ENCODE measurements around the gene PRR3. TPM values are rescaled to one million over a fixed set of nuclear protein-coding genes. Genes with fewer than 3 reads are reported as not detected.
A peak's percentile ranks its signal among the peaks of the same experiment; 100 is the strongest.

Gene PRR3
- total and polyA plus RNA-seq, 9 of the 15 experiments (the other 6 are each of a cell fraction or from before 2014, with no cell fraction given) = 23.5 to 59.6 (median 28.8) TPM

DNA sequence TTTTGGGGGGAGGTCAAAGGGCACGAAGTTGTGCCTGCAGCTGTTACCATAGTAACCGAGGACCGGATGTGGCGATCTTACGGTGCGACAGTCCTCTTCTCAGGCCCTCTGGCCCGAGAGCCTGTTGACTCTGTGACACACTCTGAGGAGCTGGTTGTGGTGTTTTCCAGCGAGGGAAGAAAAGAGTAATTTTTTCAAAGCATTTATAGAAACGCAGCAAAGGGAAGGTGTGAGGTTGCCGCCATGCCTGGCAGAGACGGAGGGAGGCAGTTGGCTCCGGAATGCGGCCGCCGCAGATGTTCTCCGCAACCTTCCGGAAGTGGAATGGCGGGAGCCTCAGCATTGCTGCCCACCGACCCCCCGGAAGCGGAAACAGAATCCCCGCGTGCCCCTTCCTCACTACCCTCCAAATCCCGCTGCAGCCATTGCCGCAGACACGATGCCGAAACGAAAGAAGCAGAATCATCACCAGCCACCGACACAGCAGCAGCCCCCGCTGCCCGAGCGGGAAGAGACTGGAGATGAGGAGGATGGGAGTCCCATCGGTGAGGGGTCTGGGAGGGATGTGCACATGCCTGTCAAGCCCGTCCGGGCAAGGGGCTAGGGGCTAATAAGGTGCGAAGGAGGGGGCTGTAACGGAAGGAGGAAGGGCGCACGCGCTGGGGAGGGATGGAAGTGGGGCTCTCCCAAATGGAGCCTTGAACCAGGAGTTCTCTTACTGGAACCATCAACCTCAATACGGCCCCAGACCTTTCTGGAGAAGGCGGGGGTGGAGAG, at the start of gene PRR3 (continued):
- TF ChIP-seq THRAP3 (IDR thresholded peaks at IDR 0.05; ENCODE audit: borderline replicate concordance) = no peak; the same call in 1 of the 2 replicates
- TF ChIP-seq, protein P1, sequence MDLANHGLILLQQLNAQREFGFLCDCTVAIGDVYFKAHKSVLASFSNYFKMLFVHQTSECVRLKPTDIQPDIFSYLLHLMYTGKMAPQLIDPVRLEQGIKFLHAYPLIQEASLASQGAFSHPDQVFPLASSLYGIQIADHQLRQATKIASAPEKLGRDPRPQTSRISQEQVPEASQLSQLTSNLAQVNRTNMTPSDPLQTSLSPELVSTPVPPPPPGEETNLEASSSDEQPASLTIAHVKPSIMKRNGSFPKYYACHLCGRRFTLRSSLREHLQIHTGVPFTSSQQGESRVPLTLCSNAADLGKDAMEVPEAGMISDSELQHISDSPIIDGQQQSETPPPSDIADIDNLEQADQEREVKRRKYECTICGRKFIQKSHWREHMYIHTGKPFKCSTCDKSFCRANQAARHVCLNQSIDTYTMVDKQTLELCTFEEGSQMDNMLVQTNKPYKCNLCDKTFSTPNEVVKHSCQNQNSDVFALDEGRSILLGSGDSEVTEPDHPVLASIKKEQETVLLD (IDR thresholded peaks at IDR 0.05) = no peak
- no peak for TF ChIP-seq ZNF436 (CRISPR knock-in tag; IDR thresholded peaks at IDR 0.05)
- peak; percentile 42 for TF ChIP-seq RBM22 (IDR thresholded peaks at IDR 0.05; ENCODE audit: low read depth, low read length, poor library complexity, severe bottlenecking)
- 0 out of 2 replicates have a peak, but pooled peaks have one; percentile 57 for TF ChIP-seq TOE1 (IDR thresholded peaks at IDR 0.05; ENCODE audit: borderline replicate concordance)
- TF ChIP-seq TOE1 (CRISPR knock-in tag; IDR thresholded peaks at IDR 0.05; ENCODE audit: borderline replicate concordance, low read depth) = peak; percentile 10; the same call in 1 of the 2 replicates
- no peak for TF ChIP-seq ILF3 (IDR thresholded peaks at IDR 0.05; ENCODE audit: borderline replicate concordance)
- TF ChIP-seq, protein P2, sequence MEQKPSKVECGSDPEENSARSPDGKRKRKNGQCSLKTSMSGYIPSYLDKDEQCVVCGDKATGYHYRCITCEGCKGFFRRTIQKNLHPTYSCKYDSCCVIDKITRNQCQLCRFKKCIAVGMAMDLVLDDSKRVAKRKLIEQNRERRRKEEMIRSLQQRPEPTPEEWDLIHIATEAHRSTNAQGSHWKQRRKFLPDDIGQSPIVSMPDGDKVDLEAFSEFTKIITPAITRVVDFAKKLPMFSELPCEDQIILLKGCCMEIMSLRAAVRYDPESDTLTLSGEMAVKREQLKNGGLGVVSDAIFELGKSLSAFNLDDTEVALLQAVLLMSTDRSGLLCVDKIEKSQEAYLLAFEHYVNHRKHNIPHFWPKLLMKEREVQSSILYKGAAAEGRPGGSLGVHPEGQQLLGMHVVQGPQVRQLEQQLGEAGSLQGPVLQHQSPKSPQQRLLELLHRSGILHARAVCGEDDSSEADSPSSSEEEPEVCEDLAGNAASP (IDR thresholded peaks at IDR 0.05) = no peak
- TF ChIP-seq, protein P3, sequence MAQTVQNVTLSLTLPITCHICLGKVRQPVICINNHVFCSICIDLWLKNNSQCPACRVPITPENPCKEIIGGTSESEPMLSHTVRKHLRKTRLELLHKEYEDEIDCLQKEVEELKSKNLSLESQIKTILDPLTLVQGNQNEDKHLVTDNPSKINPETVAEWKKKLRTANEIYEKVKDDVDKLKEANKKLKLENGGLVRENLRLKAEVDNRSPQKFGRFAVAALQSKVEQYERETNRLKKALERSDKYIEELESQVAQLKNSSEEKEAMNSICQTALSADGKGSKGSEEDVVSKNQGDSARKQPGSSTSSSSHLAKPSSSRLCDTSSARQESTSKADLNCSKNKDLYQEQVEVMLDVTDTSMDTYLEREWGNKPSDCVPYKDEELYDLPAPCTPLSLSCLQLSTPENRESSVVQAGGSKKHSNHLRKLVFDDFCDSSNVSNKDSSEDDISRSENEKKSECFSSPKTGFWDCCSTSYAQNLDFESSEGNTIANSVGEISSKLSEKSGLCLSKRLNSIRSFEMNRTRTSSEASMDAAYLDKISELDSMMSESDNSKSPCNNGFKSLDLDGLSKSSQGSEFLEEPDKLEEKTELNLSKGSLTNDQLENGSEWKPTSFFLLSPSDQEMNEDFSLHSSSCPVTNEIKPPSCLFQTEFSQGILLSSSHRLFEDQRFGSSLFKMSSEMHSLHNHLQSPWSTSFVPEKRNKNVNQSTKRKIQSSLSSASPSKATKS (CRISPR knock-in tag; IDR thresholded peaks at IDR 0.05) = 0 out of 2 replicates have a peak, but pooled peaks have one; percentile 41
- no peak for TF ChIP-seq ZNF143 (CRISPR knock-in tag; IDR thresholded peaks at IDR 0.05)
- no peak for TF ChIP-seq SPI1 (IDR thresholded peaks at IDR 0.05; ENCODE audit: borderline replicate concordance, low read depth, low read length)
- no peak for TF ChIP-seq NFE2L1 (tag; IDR thresholded peaks at IDR 0.05; ENCODE audit: borderline replicate concordance, low read depth)
- TF ChIP-seq CTBP1 (IDR thresholded peaks at IDR 0.05; ENCODE audit: borderline replicate concordance) = peak; percentile 50; the same call in 1 of the 2 replicates
- TF ChIP-seq, protein P4, sequence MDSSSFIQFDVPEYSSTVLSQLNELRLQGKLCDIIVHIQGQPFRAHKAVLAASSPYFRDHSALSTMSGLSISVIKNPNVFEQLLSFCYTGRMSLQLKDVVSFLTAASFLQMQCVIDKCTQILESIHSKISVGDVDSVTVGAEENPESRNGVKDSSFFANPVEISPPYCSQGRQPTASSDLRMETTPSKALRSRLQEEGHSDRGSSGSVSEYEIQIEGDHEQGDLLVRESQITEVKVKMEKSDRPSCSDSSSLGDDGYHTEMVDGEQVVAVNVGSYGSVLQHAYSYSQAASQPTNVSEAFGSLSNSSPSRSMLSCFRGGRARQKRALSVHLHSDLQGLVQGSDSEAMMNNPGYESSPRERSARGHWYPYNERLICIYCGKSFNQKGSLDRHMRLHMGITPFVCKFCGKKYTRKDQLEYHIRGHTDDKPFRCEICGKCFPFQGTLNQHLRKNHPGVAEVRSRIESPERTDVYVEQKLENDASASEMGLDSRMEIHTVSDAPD (CRISPR knock-in tag; IDR thresholded peaks at IDR 0.05) = no peak
- TF ChIP-seq CHCHD3 (CRISPR knock-in tag; IDR thresholded peaks at IDR 0.05) = peak; percentile 4; the same call in 1 of the 2 replicates
- TF ChIP-seq ZNF77 (CRISPR knock-in tag; IDR thresholded peaks at IDR 0.05) = no peak
- TF ChIP-seq, protein P5, sequence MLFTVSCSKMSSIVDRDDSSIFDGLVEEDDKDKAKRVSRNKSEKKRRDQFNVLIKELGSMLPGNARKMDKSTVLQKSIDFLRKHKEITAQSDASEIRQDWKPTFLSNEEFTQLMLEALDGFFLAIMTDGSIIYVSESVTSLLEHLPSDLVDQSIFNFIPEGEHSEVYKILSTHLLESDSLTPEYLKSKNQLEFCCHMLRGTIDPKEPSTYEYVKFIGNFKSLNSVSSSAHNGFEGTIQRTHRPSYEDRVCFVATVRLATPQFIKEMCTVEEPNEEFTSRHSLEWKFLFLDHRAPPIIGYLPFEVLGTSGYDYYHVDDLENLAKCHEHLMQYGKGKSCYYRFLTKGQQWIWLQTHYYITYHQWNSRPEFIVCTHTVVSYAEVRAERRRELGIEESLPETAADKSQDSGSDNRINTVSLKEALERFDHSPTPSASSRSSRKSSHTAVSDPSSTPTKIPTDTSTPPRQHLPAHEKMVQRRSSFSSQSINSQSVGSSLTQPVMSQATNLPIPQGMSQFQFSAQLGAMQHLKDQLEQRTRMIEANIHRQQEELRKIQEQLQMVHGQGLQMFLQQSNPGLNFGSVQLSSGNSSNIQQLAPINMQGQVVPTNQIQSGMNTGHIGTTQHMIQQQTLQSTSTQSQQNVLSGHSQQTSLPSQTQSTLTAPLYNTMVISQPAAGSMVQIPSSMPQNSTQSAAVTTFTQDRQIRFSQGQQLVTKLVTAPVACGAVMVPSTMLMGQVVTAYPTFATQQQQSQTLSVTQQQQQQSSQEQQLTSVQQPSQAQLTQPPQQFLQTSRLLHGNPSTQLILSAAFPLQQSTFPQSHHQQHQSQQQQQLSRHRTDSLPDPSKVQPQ (CRISPR knock-in tag; IDR thresholded peaks at IDR 0.05; ENCODE audit: borderline replicate concordance) = no peak
- TF ChIP-seq MECOM (CRISPR knock-in tag; IDR thresholded peaks at IDR 0.05) = no peak
